ENCODE results near the gene M1AP. TPM values are rescaled to one million over a fixed set of nuclear protein-coding genes. Genes with fewer than 3 reads are reported as not detected.

Gene M1AP
- polyA plus RNA-seq, 1 of the 3 experiments (the other 2 are of a cell fraction): 0.02 TPM

DNA sequence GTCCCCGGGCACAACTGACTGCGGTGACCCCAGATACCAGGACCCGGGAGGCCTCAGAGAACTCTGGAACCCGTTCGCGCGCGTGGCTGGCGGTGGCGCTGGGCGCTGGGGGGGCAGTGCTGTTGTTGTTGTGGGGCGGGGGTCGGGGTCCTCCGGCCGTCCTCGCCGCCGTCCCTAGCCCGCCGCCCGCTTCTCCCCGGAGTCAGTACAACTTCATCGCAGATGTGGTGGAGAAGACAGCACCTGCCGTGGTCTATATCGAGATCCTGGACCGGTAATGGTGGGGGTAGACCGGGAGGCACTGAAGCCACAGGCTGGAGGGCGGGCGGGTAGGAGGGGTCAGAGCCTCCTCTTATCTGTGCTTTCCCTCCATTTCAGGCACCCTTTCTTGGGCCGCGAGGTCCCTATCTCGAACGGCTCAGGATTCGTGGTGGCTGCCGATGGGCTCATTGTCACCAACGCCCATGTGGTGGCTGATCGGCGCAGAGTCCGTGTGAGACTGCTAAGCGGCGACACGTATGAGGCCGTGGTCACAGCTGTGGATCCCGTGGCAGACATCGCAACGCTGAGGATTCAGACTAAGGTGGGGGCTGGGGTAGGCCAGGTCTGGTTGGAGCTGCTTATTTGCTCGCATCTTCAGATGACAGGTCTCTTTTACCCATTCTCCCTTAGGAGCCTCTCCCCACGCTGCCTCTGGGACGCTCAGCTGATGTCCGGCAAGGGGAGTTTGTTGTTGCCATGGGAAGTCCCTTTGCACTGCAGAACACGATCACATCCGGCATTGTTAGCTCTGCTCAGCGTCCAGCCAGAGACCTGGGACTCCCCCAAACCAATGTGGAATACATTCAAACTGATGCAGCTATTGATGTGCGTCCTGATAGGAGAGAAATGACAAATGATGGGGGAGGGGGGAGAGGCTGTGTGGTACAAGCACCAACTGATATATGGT is 117.6 kb downstream of the M1AP start (continued):
- TF ChIP-seq, protein P1, sequence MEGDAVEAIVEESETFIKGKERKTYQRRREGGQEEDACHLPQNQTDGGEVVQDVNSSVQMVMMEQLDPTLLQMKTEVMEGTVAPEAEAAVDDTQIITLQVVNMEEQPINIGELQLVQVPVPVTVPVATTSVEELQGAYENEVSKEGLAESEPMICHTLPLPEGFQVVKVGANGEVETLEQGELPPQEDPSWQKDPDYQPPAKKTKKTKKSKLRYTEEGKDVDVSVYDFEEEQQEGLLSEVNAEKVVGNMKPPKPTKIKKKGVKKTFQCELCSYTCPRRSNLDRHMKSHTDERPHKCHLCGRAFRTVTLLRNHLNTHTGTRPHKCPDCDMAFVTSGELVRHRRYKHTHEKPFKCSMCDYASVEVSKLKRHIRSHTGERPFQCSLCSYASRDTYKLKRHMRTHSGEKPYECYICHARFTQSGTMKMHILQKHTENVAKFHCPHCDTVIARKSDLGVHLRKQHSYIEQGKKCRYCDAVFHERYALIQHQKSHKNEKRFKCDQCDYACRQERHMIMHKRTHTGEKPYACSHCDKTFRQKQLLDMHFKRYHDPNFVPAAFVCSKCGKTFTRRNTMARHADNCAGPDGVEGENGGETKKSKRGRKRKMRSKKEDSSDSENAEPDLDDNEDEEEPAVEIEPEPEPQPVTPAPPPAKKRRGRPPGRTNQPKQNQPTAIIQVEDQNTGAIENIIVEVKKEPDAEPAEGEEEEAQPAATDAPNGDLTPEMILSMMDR (IDR thresholded peaks at IDR 0.05): no peak
- TF ChIP-seq GATA2 (CRISPR knock-in tag; IDR thresholded peaks at IDR 0.05): no peak
- TF ChIP-seq POLR2AphosphoS5 (IDR thresholded peaks at IDR 0.05; ENCODE audit: low read depth, low read length): no peak
- no peak for TF ChIP-seq FOXJ3 (CRISPR knock-in tag; IDR thresholded peaks at IDR 0.05)
- no peak for TF ChIP-seq TCF12 (IDR thresholded peaks at IDR 0.05)
- peak; percentile 4 for TF ChIP-seq CHD2 (IDR thresholded peaks at IDR 0.05; ENCODE audit: low read length, partially characterized antibody)
- TF ChIP-seq RAD21 (IDR thresholded peaks at IDR 0.05; ENCODE audit: low read length): no peak
- peak; percentile 81 for TF ChIP-seq MXI1 (IDR thresholded peaks at IDR 0.05; ENCODE audit: low read depth, low read length)
- TF ChIP-seq, protein P2, sequence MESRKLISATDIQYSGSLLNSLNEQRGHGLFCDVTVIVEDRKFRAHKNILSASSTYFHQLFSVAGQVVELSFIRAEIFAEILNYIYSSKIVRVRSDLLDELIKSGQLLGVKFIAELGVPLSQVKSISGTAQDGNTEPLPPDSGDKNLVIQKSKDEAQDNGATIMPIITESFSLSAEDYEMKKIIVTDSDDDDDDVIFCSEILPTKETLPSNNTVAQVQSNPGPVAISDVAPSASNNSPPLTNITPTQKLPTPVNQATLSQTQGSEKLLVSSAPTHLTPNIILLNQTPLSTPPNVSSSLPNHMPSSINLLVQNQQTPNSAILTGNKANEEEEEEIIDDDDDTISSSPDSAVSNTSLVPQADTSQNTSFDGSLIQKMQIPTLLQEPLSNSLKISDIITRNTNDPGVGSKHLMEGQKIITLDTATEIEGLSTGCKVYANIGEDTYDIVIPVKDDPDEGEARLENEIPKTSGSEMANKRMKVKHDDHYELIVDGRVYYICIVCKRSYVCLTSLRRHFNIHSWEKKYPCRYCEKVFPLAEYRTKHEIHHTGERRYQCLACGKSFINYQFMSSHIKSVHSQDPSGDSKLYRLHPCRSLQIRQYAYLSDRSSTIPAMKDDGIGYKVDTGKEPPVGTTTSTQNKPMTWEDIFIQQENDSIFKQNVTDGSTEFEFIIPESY (IDR thresholded peaks at IDR 0.05; ENCODE audit: borderline replicate concordance, low read depth): no peak
- no peak for TF ChIP-seq EZH2phosphoT487 (IDR thresholded peaks at IDR 0.05; ENCODE audit: borderline replicate concordance, low read depth)
- TF ChIP-seq, protein P3, sequence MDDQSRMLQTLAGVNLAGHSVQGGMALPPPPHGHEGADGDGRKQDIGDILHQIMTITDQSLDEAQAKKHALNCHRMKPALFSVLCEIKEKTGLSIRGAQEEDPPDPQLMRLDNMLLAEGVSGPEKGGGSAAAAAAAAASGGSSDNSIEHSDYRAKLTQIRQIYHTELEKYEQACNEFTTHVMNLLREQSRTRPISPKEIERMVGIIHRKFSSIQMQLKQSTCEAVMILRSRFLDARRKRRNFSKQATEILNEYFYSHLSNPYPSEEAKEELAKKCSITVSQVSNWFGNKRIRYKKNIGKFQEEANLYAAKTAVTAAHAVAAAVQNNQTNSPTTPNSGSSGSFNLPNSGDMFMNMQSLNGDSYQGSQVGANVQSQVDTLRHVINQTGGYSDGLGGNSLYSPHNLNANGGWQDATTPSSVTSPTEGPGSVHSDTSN (IDR thresholded peaks at IDR 0.05): no peak

DNA sequence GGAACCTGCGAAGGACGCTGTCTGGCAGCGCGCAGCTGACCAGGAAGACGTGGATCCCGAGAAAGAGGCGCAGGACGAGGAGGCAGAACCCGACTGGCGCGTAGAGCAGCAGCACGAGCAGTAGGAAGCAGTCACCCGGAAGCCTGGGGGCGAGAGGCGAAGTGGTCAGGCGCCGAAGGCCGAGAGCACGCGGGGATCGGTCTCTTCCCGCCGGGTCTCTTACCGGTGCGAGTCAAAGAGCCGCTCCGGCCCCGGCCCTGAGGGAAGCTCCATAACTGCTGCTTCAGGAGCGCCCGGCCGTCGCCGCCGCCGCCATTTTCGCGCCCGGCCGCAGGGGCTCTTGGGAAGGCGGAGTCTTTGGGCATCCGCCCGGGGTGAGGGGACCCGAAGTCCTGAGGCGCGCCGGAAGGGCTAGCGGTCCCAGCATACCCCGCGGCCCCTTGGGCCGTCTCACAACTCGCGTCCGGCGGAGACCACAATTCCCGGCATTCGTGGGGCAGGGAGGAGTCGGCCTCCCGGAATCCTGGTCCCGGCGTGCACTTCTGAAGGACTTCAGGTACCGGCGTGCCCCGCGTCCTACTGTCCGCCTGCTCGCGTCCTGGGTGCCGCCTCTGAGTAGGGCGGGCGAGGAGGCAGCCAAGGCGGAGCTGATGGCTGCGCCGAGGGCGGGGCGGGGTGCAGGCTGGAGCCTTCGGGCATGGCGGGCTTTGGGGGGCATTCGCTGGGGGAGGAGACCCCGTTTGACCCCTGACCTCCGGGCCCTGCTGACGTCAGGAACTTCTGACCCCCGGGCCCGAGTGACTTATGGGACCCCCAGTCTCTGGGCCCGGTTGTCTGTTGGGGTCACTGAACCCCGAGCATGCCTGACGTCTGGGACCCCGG is 118.5 kb downstream of the M1AP start, which contains the start of the genes AUP1 and HTRA2:
AUP1 (minus strand) TSS at position 350 of the 882 bp plus-strand sequence; CDS start at position 273, 77 bp downstream.
HTRA2 (plus strand) TSS at position 577 of the 882 bp plus-strand sequence; CDS start at position 651, 74 bp downstream.
- Histone ChIP-seq H3K79me2 (ENCODE audit: insufficient read depth) (peaks cover 45% of the 10 kb centered on the region), H3K4me2 (peak within 1 kb of the TSS; percentile 90), H3K4me1 (ENCODE audit: control insufficient read depth in 1 of 2, insufficient read depth in 2 of 2, low read depth in 1 of 2, low read length in 1 of 2) (peaks cover 13 to 24% of the 10 kb centered on the region in 2 experiments), H3K9me3 (no peaks in the 10 kb centered on the region), H3K4me3 (ENCODE audit: low read depth in 2 of 2, low read length in 1 of 2) (peak within 1 kb of the TSS; percentile 83 to 99), H3K9ac (peak within 1 kb of the TSS; percentile 90), H3K9me2 (no peaks in the 10 kb centered on the region), H3K27ac (ENCODE audit: low read depth in 2 of 2, low read length in 1 of 2) (peak within 1 kb of the TSS; percentile 68 to 92), H3K36me3 (replicated peaks in 1 of 2; ENCODE audit: control insufficient read depth in 1 of 2, insufficient read depth in 2 of 2, low read length in 1 of 2) (peaks cover 27 to 51% of the 10 kb centered on the region in 2 experiments), H4K20me1 (ENCODE audit: insufficient read depth) (no peaks in the 10 kb centered on the region), H3F3A (replicated peaks; ENCODE audit: insufficient read depth) (peaks cover 18% of the 10 kb centered on the region), H2AFZ (ENCODE audit: low read depth) (peak within 1 kb of the TSS; percentile 83), H3K27me3 (ENCODE audit: insufficient read depth) (no peaks in the 10 kb centered on the region)
- ChIA-PET POLR2A (interaction anchor here (0.7 to 2.5 kb wide), 10 partner anchors 9 to 75 kb away, joined by 4 to 13 read pairs (median 5); partner anchors contain the start of genes CCDC142, INO80B, MRPL53 and PCGF1), CTCF (interaction anchor here (0.9 to 7.8 kb wide), 8 partner anchors 15 to 65 kb away, joined by 3 to 102 read pairs (median 10); partner anchors contain the start of genes CCDC142, LBX2, PCGF1 and TLX2)
- DNase-seq: peak; percentile 98
- WGBS (ENCODE audit: low lambda C conversion rate): 1% methylated on average over 30 of the region's 87 CpGs
- TF ChIP-seq MXI1 (IDR thresholded peaks at IDR 0.05; ENCODE audit: low read depth, low read length) (peak; percentile 70), NRF1 (IDR thresholded peaks at IDR 0.05; ENCODE audit: low read depth, low read length) (peak; percentile 32; the same call in 1 of the 2 replicates), POLR2AphosphoS5 (IDR thresholded peaks at IDR 0.05; ENCODE audit: low read depth, low read length) (peak; percentile 88), FOXJ3 (CRISPR knock-in tag; IDR thresholded peaks at IDR 0.05) (no peak; the same call in 1 of the 2 replicates), RFX5 (IDR thresholded peaks at IDR 0.05; ENCODE audit: low read length) (no peak), CHD2 (IDR thresholded peaks at IDR 0.05; ENCODE audit: low read length, partially characterized antibody) (peak; percentile 85), GABPA (IDR thresholded peaks at IDR 0.05; ENCODE audit: low read depth) (peak; percentile 86), TCF12 (IDR thresholded peaks at IDR 0.05) (0 out of 2 replicates have a peak, but pooled peaks have one; percentile 4)
- TF ChIP-seq, protein P3 (IDR thresholded peaks at IDR 0.05): peak; percentile 25
- TF ChIP-seq, protein P4, sequence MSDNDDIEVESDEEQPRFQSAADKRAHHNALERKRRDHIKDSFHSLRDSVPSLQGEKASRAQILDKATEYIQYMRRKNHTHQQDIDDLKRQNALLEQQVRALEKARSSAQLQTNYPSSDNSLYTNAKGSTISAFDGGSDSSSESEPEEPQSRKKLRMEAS (IDR thresholded peaks at IDR 0.05; ENCODE audit: low read depth): peak; percentile 72
- TF ChIP-seq, protein P5, sequence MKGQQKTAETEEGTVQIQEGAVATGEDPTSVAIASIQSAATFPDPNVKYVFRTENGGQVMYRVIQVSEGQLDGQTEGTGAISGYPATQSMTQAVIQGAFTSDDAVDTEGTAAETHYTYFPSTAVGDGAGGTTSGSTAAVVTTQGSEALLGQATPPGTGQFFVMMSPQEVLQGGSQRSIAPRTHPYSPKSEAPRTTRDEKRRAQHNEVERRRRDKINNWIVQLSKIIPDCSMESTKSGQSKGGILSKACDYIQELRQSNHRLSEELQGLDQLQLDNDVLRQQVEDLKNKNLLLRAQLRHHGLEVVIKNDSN (IDR thresholded peaks at IDR 0.05; ENCODE audit: borderline replicate concordance, low read depth): no peak

Measured in SK-N-SH (cell line).